ENCODE results near the gene IGLON5.

Gene IGLON5

GRCh38 chr19:51354742-51355148 lies 43.3 kb downstream of the IGLON5 start:
- no peak for TF ChIP-seq HDGF (IDR thresholded peaks at IDR 0.05; ENCODE audit: borderline replicate concordance)
- TF ChIP-seq PKNOX1 (IDR thresholded peaks at IDR 0.05): peak; percentile 87
- ChIA-PET CTCF (interaction anchor here (0.5 to 0.6 kb wide), 2 partner anchors 306 to 571 kb away, joined by 3 read pairs; no protein-coding TSS in a partner anchor), POLR2A (interaction anchor here (0.7 to 1.6 kb wide), 5 partner anchors 11 to 17 kb away, joined by 3 to 5 read pairs (median 3); partner anchors contain the start of gene VSIG10L)
- no peak for DNase-seq (ENCODE audit: extremely low spot score)

GRCh38 chr19:51356159-51356801 lies 44.8 kb downstream of the IGLON5 start:
- no peak for TF ChIP-seq NFRKB (IDR thresholded peaks at IDR 0.05)
- ChIA-PET CTCF (no interaction called here), POLR2A (interaction anchor here (1.5 to 1.7 kb wide), 2 partner anchors 10 to 38 kb away, joined by 3 to 6 read pairs; partner anchors contain the start of gene ETFB)
- DNase-seq (ENCODE audit: extremely low spot score): no peak

GRCh38 chr19:51357952-51358351 lies 46.5 kb downstream of the IGLON5 start:
- ChIA-PET CTCF (no interaction called here), POLR2A (interaction anchor here (1.7 kb wide), 1 partner anchor 8 kb away, joined by 6 read pairs; the partner anchor contains the start of gene ETFB)
- TF ChIP-seq CTBP1 (IDR thresholded peaks at IDR 0.05; ENCODE audit: borderline replicate concordance) (no peak), NFRKB (IDR thresholded peaks at IDR 0.05) (no peak), SP1 (IDR thresholded peaks at IDR 0.05) (no peak), TARDBP (IDR thresholded peaks at IDR 0.05) (no peak), ZNF384 (IDR thresholded peaks at IDR 0.05) (no peak), FOXK2 (IDR thresholded peaks at IDR 0.05) (no peak), PKNOX1 (IDR thresholded peaks at IDR 0.05) (no peak), SUZ12 (IDR thresholded peaks at IDR 0.05) (no peak), FOXM1 (IDR thresholded peaks at IDR 0.05; ENCODE audit: borderline replicate concordance) (no peak)
- no peak for DNase-seq (ENCODE audit: extremely low spot score)

GRCh38 chr19:51359294-51359693 lies 47.9 kb downstream of the IGLON5 start:
- ChIA-PET POLR2A (interaction anchor here (0.8 kb wide), 1 partner anchor 8 kb away, joined by 5 read pairs; no protein-coding TSS in a partner anchor), CTCF (no interaction called here)
- DNase-seq (ENCODE audit: extremely low spot score): no peak
- TF ChIP-seq FOXK2 (IDR thresholded peaks at IDR 0.05) (no peak), PKNOX1 (IDR thresholded peaks at IDR 0.05) (no peak), L3MBTL2 (conservative IDR thresholded peaks at IDR 0.05) (no peak), BHLHE40 (IDR thresholded peaks at IDR 0.05; ENCODE audit: borderline replicate concordance) (no peak), LEF1 (IDR thresholded peaks at IDR 0.05; ENCODE audit: borderline replicate concordance) (no peak), HDGF (IDR thresholded peaks at IDR 0.05; ENCODE audit: borderline replicate concordance) (no peak), SUZ12 (IDR thresholded peaks at IDR 0.05) (no peak), NFRKB (IDR thresholded peaks at IDR 0.05) (no peak), ELF4 (IDR thresholded peaks at IDR 0.05) (no peak), SP1 (IDR thresholded peaks at IDR 0.05) (no peak), ARNT (IDR thresholded peaks at IDR 0.05) (no peak), FOXA1 (IDR thresholded peaks at IDR 0.05) (no peak), FOXM1 (IDR thresholded peaks at IDR 0.05; ENCODE audit: borderline replicate concordance) (no peak), ZNF384 (IDR thresholded peaks at IDR 0.05) (no peak)

GRCh38 chr19:51361239-51361638 lies 49.8 kb downstream of the IGLON5 start:
- ChIA-PET CTCF (no interaction called here), POLR2A (interaction anchor here (0.9 kb wide), 1 partner anchor 21 kb away, joined by 3 read pairs; no protein-coding TSS in a partner anchor)
- TF ChIP-seq HDGF (IDR thresholded peaks at IDR 0.05; ENCODE audit: borderline replicate concordance): no peak
- TF ChIP-seq FOXK2 (IDR thresholded peaks at IDR 0.05): no peak
- TF ChIP-seq L3MBTL2 (conservative IDR thresholded peaks at IDR 0.05): no peak
- no peak for TF ChIP-seq ELF4 (IDR thresholded peaks at IDR 0.05)
- TF ChIP-seq NFRKB (IDR thresholded peaks at IDR 0.05): no peak
- no peak for TF ChIP-seq BHLHE40 (IDR thresholded peaks at IDR 0.05; ENCODE audit: borderline replicate concordance)
- no peak for TF ChIP-seq TARDBP (IDR thresholded peaks at IDR 0.05)
- TF ChIP-seq ARNT (IDR thresholded peaks at IDR 0.05): no peak
- TF ChIP-seq FOXM1 (IDR thresholded peaks at IDR 0.05; ENCODE audit: borderline replicate concordance): no peak
- no peak for DNase-seq (ENCODE audit: extremely low spot score)

GRCh38 chr19:51364200-51365106 lies 53.0 kb downstream of the IGLON5 start:
- DNase-seq (ENCODE audit: extremely low spot score): no peak
- ChIA-PET POLR2A (interaction anchor here (1.0 kb wide), 1 partner anchor 30 kb away, joined by 3 read pairs; no protein-coding TSS in a partner anchor), CTCF (no interaction called here)
- TF ChIP-seq LEF1 (IDR thresholded peaks at IDR 0.05; ENCODE audit: borderline replicate concordance): no peak
- no peak for TF ChIP-seq FOXM1 (IDR thresholded peaks at IDR 0.05; ENCODE audit: borderline replicate concordance)
- TF ChIP-seq HDGF (IDR thresholded peaks at IDR 0.05; ENCODE audit: borderline replicate concordance): no peak
- no peak for TF ChIP-seq ELF4 (IDR thresholded peaks at IDR 0.05)
- no peak for TF ChIP-seq ARNT (IDR thresholded peaks at IDR 0.05)
- TF ChIP-seq FOXK2 (IDR thresholded peaks at IDR 0.05): no peak
- no peak for TF ChIP-seq L3MBTL2 (conservative IDR thresholded peaks at IDR 0.05)
- TF ChIP-seq SUZ12 (IDR thresholded peaks at IDR 0.05): no peak
- no peak for TF ChIP-seq NFRKB (IDR thresholded peaks at IDR 0.05)
- no peak for TF ChIP-seq ZNF384 (IDR thresholded peaks at IDR 0.05)
- TF ChIP-seq SP1 (IDR thresholded peaks at IDR 0.05): no peak
